ENCODE measurements around the gene TGFBR1. TPM values are rescaled to one million over a fixed set of nuclear protein-coding genes. Genes with fewer than 3 reads are reported as not detected.

TGFBR1 gene
- total RNA-seq, 1 experiment from 2014 or later: 16.9 TPM

DNA sequence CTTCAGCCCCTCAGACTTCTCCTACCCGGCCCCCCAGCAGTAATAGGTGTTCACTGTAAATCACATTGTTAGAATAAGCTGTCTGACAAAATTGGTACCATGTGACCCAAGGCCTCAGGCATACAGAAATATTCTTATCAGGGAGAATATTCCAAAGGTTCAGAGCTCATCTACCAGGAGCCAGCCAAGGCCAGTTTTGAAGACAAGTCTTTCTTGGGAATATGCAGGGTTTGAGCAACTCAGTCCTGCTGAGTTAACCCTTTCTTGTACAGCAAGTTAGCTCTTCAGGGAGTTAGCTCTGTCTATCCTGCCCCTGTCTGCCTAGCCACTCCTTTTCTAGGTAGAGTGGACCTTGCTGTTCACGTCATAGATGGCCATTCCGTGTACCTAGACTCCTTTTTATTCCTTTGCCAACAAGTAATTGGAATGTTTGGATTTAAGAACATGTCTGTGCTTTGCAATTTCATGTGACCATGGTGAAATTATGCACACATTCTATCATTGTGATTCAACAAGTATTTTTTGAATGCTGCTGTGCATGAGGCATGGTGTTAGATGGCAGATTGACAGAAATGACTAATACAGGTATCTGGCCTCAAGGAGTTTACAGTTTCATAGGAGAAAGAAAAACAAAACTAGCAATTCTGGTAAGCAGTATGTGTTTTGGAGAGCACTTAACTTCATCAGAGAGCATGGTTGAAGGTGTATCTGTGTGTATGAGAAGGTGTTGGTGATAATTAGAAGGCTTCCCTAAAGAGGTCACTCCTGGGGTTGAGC is 22.6 kb downstream of the TGFBR1 start:
- no peaks in the 10 kb centered on the region for H3K27me3 ChIP-seq (ENCODE audit: control insufficient read depth, insufficient read depth, low read length)
- H3K4me3 ChIP-seq (ENCODE audit: insufficient read depth, low read depth, low read length): no peak overlapping the region
- no peak for DNase-seq
- peaks cover 2% of the 10 kb centered on the region; the same call in 1 of the 2 replicates for H3K36me3 ChIP-seq (replicated peaks; ENCODE audit: control insufficient read depth, insufficient read depth, low read length)

DNA sequence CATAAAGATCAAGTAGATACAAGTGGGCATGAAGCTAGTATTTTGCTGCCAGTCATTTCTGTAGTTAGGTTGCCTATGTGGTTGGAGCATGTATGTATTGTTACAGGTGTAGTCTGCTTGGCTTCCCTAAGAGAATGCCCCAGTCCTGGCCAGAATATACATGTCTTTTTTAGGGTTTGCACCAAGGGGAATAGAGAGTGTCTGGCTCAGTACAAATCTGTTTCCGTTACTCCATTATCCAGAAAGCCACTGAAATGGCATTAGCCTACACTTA is 23.2 kb downstream of the TGFBR1 start:
- Histone ChIP-seq H3K36me3 (replicated peaks; ENCODE audit: control insufficient read depth, insufficient read depth, low read length) (peaks cover 2% of the 10 kb centered on the region; the same call in 1 of the 2 replicates), H3K27me3 (ENCODE audit: control insufficient read depth, insufficient read depth, low read length) (no peaks in the 10 kb centered on the region), H3K4me3 (ENCODE audit: insufficient read depth, low read depth, low read length) (no peak overlapping the region)
- no peak for DNase-seq

DNA sequence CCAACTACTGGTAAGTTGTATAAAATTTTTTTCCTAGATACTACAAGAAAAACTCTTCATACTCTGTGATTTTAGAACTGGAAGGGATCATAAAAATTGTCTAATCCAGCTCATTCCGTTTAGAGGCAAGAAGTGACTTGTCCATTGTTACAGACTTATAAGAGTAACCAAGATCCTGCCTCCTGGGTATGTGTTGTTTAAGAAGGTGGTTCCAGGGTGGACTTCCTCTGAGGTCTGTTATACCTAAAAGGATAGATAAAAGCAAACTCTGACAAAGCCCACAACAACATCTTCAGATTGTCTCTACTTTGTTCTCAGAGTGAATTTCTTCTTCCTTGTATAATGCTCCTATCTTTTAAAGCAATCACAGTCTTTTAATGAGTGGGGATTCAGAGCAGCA is 24.2 kb downstream of the TGFBR1 start:
- H3K27me3 ChIP-seq (ENCODE audit: control insufficient read depth, insufficient read depth, low read length): no peaks in the 10 kb centered on the region
- no peak overlapping the region for H3K4me3 ChIP-seq (ENCODE audit: insufficient read depth, low read depth, low read length)
- peaks cover 2% of the 10 kb centered on the region; the same call in 1 of the 2 replicates for H3K36me3 ChIP-seq (replicated peaks; ENCODE audit: control insufficient read depth, insufficient read depth, low read length)
- DNase-seq: no peak

DNA sequence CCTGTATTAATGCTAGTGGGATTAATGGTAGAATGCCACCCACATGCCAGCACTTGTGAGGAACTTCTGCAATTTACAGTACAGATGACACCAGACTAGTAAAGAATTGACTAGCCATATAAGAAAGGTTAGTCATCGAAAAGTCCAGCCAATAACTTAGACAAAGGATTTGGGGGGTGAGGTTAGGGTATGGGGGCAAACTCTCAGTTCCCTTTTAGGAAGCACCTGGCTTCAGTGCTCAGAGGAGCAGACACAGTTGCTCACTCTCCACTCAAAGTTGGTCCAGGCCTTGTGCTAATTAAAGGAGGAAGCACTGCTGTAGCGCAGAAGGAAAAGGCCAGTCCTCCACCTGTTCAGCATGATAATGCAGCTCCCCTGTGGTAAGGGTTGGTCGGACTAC is 25.2 kb downstream of the TGFBR1 start:
- DNase-seq: no peak
- H3K27me3 ChIP-seq (ENCODE audit: control insufficient read depth, insufficient read depth, low read length): no peaks in the 10 kb centered on the region

DNA sequence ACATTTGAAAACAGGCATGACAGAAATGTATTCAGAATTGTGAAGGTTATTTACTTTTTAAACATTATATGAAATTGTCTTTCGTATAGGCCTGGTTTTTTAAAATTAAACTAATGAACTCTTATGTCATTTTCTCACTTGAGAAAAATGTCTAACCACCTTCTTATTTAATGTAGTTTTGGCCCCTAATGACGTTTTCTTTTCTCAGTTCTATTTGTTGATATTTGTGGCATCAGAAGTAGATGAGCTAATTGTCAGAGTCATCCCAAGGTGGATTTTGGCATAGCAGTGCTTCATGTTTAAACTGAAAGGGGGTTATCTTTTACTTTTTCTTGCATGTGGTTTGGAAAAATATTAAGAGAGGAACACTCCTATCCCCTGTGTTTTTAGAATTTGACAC is 28.2 kb downstream of the TGFBR1 start:
- Histone ChIP-seq H3K27me3 (ENCODE audit: control insufficient read depth, insufficient read depth, low read length) (no peaks in the 10 kb centered on the region), H3K36me3 (replicated peaks; ENCODE audit: control insufficient read depth, insufficient read depth, low read length) (peaks cover 2% of the 10 kb centered on the region; the same call in 1 of the 2 replicates), H3K4me3 (ENCODE audit: insufficient read depth, low read depth, low read length) (no peak overlapping the region)
- no peak for DNase-seq

More for the DNA sequence above, 25.2 kb downstream of the TGFBR1 start:
- H3K4me3 ChIP-seq (ENCODE audit: insufficient read depth, low read depth, low read length): no peak overlapping the region
- H3K36me3 ChIP-seq (replicated peaks; ENCODE audit: control insufficient read depth, insufficient read depth, low read length): peaks cover 2% of the 10 kb centered on the region; the same call in 1 of the 2 replicates

DNA sequence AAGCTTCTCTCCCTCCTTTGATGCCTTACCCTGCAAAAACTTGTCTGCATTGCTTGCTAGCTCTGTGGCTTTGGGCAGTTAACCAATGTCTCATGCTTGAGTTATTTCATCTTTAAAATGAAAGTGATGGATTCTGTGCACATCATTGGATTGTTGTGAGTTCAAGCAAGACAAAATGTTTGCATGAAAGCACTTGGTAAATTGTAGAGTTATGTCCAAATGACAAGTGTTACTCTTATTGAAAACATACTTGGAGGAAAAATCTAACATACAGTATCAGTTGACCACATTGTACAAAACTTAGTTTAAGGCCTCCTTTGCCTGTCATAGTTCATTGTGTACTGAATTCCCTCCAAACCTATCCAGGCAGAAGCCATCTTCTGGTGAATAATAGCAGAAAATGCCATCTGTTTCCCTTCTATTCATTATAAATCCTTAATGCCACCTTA is 30.0 kb downstream of the TGFBR1 start:
- no peak for DNase-seq
- H3K36me3 ChIP-seq (replicated peaks; ENCODE audit: control insufficient read depth, insufficient read depth, low read length): peaks cover 2% of the 10 kb centered on the region; the same call in 1 of the 2 replicates

DNA sequence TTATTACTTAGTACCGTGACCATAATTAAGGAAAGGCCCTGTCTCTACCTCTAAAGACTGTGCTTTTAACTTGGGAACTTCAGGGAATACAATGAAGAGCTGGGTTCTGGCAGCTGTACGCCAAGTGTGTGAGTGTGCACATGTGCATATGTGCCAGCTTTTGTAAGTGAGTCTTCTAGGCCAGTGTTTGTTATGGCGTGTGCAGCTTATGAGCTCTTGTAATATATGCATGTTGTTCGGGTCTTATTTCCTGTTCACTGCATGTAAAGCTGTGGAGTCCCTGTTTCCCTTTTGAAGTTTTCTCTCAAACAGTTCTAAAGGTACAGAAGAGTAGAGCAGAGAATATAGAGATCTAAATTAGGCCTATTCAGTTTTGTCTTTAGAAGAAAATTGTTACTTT is 30.5 kb downstream of the TGFBR1 start:
- no peak for DNase-seq
- Histone ChIP-seq H3K4me3 (ENCODE audit: insufficient read depth, low read depth, low read length) (no peak overlapping the region), H3K36me3 (replicated peaks; ENCODE audit: control insufficient read depth, insufficient read depth, low read length) (peaks cover 2% of the 10 kb centered on the region; the same call in 1 of the 2 replicates), H3K27me3 (ENCODE audit: control insufficient read depth, insufficient read depth, low read length) (no peaks in the 10 kb centered on the region)

More for the DNA sequence above, 30.0 kb downstream of the TGFBR1 start:
- Histone ChIP-seq H3K27me3 (ENCODE audit: control insufficient read depth, insufficient read depth, low read length) (no peaks in the 10 kb centered on the region), H3K4me3 (ENCODE audit: insufficient read depth, low read depth, low read length) (no peak overlapping the region)

DNA sequence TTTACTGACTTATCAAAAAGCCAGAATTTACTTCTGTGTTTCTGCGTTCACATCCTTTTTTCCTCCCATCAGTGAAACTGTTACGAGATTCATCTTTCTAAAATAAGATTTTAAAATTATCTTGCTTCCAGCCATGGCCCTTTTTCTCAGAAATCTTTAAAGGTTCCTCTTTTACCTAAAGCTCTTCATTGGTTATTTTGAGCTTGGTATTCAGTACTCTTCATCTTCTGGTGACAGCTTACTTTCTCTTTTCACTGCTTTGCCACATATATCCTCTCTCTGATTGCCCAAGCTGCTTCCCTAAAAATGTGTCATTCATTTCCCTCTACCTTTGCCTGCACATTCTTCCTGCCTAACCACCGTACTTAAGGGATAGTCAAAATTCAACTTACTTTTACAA is 32.3 kb downstream of the TGFBR1 start:
- H3K27me3 ChIP-seq (ENCODE audit: control insufficient read depth, insufficient read depth, low read length): no peaks in the 10 kb centered on the region
- H3K4me3 ChIP-seq (ENCODE audit: insufficient read depth, low read depth, low read length): no peak overlapping the region
- peaks cover 1% of the 10 kb centered on the region; the same call in 1 of the 2 replicates for H3K36me3 ChIP-seq (replicated peaks; ENCODE audit: control insufficient read depth, insufficient read depth, low read length)
- DNase-seq: no peak

DNA sequence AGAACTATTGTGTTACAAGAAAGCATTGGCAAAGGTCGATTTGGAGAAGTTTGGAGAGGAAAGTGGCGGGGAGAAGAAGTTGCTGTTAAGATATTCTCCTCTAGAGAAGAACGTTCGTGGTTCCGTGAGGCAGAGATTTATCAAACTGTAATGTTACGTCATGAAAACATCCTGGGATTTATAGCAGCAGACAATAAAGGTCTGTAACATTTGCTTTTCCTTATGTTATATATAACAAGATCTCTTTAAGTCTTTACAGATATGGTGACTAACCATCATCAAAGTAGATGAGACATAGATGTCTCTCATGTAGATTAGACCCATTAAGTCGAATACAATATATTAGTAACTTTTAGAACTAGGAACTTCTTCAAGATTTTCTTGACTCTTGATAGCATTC is 33.0 kb downstream of the TGFBR1 start:
- DNase-seq: no peak
- Histone ChIP-seq H3K36me3 (replicated peaks; ENCODE audit: control insufficient read depth, insufficient read depth, low read length) (no peaks in the 10 kb centered on the region; the same call in 1 of the 2 replicates), H3K27me3 (ENCODE audit: control insufficient read depth, insufficient read depth, low read length) (no peaks in the 10 kb centered on the region), H3K4me3 (ENCODE audit: insufficient read depth, low read depth, low read length) (no peak overlapping the region)

DNA sequence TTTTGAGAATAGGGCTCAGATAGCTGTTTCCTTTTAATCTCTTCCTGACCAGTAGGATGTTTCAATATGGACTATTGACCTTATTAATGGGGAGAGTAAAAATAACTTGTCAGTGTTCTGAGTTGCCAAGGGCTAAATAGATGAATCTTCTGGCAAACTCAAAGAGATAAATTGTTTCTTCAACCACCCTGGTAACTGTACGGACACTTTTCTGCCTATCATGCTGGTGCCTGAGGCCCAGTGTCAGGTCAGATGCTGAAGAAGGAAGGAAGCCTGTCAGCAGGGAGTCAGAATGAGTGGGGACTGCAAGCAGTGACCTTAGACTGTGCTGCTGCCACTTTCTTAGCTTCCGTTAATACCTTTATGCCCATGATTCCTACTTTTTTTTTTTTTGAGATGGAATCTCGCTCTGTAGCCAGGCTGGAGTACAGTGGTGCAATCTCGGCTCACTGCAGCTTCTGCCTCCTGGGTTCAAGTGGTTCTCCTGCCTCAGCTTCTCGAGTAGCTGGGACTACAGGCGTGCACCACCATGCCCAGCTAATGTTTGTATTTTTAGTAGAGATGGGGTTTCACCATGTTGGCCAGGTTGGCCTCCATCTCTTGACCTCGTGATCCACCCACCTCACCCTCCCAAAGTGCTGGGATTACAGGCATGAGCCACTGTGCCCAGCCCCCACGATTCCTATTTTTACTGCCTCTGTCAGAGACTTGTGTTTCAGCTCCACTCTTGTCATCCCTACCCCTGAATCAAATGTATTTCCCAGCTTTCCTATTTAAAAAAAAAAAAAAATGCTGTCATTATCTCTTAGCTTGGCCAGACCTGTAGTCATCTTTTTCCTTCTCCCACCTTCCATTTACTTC is 33.7 kb downstream of the TGFBR1 start:
- Histone ChIP-seq H3K4me3 (ENCODE audit: insufficient read depth, low read depth, low read length) (no peak overlapping the region), H3K36me3 (replicated peaks; ENCODE audit: control insufficient read depth, insufficient read depth, low read length) (peaks cover 2% of the 10 kb centered on the region; the same call in 1 of the 2 replicates), H3K27me3 (ENCODE audit: control insufficient read depth, insufficient read depth, low read length) (no peaks in the 10 kb centered on the region)
- DNase-seq: no peak

DNA sequence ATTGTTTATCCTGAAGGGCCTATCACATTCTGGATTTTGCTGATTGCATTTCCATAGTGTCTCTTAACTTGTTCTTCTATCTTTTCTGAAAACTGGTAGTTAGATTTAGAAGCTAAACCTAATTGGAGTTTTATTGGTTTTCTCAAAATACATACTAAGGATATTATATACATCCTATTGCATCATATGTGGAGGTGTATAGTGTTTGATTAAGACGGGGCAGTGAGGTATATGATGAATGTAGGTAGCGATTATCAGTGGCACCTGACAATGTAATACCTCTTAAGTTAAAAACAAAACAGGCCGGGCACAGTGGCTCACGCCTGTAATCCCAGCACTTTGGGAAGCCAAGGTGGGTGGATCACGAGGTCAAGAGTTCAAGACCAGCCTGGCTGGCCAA is 35.0 kb downstream of the TGFBR1 start:
- DNase-seq: no peak
- H3K36me3 ChIP-seq (replicated peaks; ENCODE audit: control insufficient read depth, insufficient read depth, low read length): peaks cover 2% of the 10 kb centered on the region; the same call in 1 of the 2 replicates
- H3K4me3 ChIP-seq (ENCODE audit: insufficient read depth, low read depth, low read length): no peak overlapping the region
- no peaks in the 10 kb centered on the region for H3K27me3 ChIP-seq (ENCODE audit: control insufficient read depth, insufficient read depth, low read length)

DNA sequence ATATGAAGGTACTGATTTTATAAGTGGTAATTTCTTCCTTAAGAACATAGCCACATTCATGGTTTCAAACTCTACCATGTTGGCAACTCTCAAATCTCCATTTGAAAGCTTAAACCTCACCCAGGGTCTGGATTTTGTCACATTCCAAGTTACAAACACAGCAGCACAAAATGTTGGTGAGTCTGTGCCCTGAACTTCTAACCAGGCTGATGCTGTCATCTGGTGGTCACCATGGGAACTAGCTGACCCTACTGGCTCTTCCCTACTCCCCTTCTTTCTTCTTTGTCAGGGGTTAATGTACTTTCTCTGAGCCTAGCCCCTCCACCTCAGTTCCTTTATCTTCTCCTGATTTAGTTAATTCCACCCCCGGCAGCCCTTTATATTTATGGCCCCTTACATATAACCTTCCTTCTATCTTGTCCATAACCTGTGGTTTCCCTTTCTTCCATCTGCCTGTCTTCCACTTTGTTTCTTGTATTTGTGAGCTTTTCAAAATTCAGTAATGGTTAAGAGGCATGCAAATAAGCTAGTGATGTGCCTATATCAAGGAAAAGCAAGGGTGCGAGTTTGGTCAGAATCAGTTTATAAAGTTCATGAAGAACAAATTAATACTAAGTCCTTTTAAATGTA is 35.9 kb downstream of the TGFBR1 start:
- H3K4me3 ChIP-seq (ENCODE audit: insufficient read depth, low read depth, low read length): no peak overlapping the region
- peak; percentile 30 for DNase-seq

DNA sequence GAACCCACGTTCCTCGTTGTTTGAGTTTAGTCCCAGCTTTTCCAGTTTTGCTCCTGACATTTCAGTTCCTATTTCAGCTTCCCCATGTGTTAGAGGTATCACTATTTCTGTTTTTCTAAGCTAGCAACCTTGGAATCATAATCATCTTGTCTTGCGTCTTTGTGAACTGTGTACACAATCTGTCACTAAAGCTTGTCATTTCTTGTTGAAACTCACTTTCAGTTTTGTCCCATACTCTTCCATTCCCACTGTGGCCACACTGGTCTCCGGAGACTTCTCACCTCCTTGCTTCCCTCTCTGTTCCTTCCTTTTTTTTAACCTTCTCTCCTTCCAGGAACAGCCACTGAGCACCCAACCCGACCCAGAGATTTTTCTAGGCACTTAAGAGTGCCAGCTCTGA is 36.9 kb downstream of the TGFBR1 start:
- no peak overlapping the region for H3K4me3 ChIP-seq (ENCODE audit: insufficient read depth, low read depth, low read length)

More for the DNA sequence above, 35.9 kb downstream of the TGFBR1 start:
- Histone ChIP-seq H3K27me3 (ENCODE audit: control insufficient read depth, insufficient read depth, low read length) (no peaks in the 10 kb centered on the region), H3K36me3 (replicated peaks; ENCODE audit: control insufficient read depth, insufficient read depth, low read length) (peaks cover 3% of the 10 kb centered on the region; the same call in 1 of the 2 replicates)

DNA sequence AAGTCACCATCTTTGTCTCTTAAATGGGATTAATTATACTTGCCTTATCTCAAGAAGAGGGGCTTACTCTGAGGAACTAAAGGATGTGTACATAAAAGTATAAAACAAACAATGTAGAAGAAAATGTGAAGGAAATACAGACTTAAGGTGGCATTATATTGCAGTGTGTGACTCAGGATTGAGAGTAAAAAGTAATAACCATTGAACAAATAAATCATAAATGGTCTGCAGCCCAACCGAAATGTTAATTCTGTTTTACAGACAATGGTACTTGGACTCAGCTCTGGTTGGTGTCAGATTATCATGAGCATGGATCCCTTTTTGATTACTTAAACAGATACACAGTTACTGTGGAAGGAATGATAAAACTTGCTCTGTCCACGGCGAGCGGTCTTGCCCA is 37.4 kb downstream of the TGFBR1 start:
- Histone ChIP-seq H3K27me3 (ENCODE audit: control insufficient read depth, insufficient read depth, low read length) (no peaks in the 10 kb centered on the region), H3K4me3 (ENCODE audit: insufficient read depth, low read depth, low read length) (no peak overlapping the region), H3K36me3 (replicated peaks; ENCODE audit: control insufficient read depth, insufficient read depth, low read length) (peaks cover 5% of the 10 kb centered on the region; the same call in 1 of the 2 replicates)
- no peak for DNase-seq

More for the DNA sequence above, 36.9 kb downstream of the TGFBR1 start:
- no peak for DNase-seq
- H3K27me3 ChIP-seq (ENCODE audit: control insufficient read depth, insufficient read depth, low read length): no peaks in the 10 kb centered on the region
- peaks cover 5% of the 10 kb centered on the region; the same call in 1 of the 2 replicates for H3K36me3 ChIP-seq (replicated peaks; ENCODE audit: control insufficient read depth, insufficient read depth, low read length)
